HepG2 (cell line): ENCODE data around the gene ZSCAN20. TPM values are rescaled to one million over a fixed set of nuclear protein-coding genes. Genes with fewer than 3 reads are reported as not detected.

Experiments used
- ATAC-seq: fragments of 200-7000 bp; cut with Tn5 transposase; 3 replicates; pipeline ENCODE4 v1.9.1; 2020; ENCODE audit warnings: mild to moderate bottlenecking, moderate library complexity
- BruUV-seq: library from RNA; stranded (reverse); fragments of 400-500 nt; replicated peaks from 2 replicates; lab custom pipeline; 2021; lab: Mats Ljungman, UMichigan
- CTCF ChIA-PET: fragments of 300-600 bp; formaldehyde crosslinking; extraction: SDS; loops from one replicate; lab custom pipeline; 2021; ENCODE audit warnings: low total read pairs, inconsistent platforms, low intra/inter-chr PET ratio; lab: Yijun Ruan, JAX
- POLR2A ChIA-PET: fragments of 350-600 bp; sonication (Branson Sonifier 250); formaldehyde crosslinking; loops from one replicate; lab custom pipeline; 2020; ENCODE audit warnings: antibody characterized with exemption, inconsistent platforms; lab: Yijun Ruan, JAX
- DNase-seq: peaks from one replicate; pipeline ENCODE4 v3.0.0-alpha.2; 2015; ENCODE audit warnings: low spot score
- FAIRE-seq: peaks from 3 replicates; lab custom pipeline; 2011; peaks lifted over from hg19 to GRCh38; lab: Jason Lieb, UNC
- H2AFZ ChIP-seq: one replicate; pipeline ENCODE4 v1.6.1; 2011; ENCODE audit warnings: low read length, inconsistent platforms
- H3K27ac ChIP-seq: fragments of 300-600 bp; 3 replicates; pipeline ENCODE4 v1.8.0; 2011; ENCODE audit warnings: mixed run types, mild to moderate bottlenecking, mixed read lengths, low read length, inconsistent platforms; ENCODE audit not compliant: insufficient read depth; ENCODE audit errors: extremely low read length
- H3K27me3 ChIP-seq, 2 experiments: fragments of 200-600 bp in 1 of 2; 2 replicates in 1 of 2; 3 replicates in 1 of 2; pipeline versions ENCODE4 v1.6.0 to v1.8.0; 2011; ENCODE audit warnings: low read length in 2 of 2, mild to moderate bottlenecking in 2 of 2, moderate library complexity in 2 of 2, inconsistent platforms in 1 of 2; ENCODE audit not compliant: insufficient read depth in 2 of 2, control insufficient read depth in 1 of 2
- H3K36me3 ChIP-seq, 2 experiments: fragments of 200-600 bp in 1 of 2; replicated peaks in 1 of 2; 2 replicates in 1 of 2; 3 replicates in 1 of 2; pipeline versions ENCODE4 v1.5.1 to v1.8.0; 2011; ENCODE audit warnings: low read length in 2 of 2, inconsistent platforms in 1 of 2; ENCODE audit not compliant: insufficient read depth in 2 of 2, control insufficient read depth in 1 of 2
- H3K4me1 ChIP-seq: 2 replicates; pipeline ENCODE4 v1.5.1; 2012; ENCODE audit warnings: low read length, inconsistent platforms; ENCODE audit not compliant: insufficient read depth
- H3K4me2 ChIP-seq: 2 replicates; pipeline ENCODE4 v1.6.0; 2011; ENCODE audit warnings: low read depth, low read length, inconsistent platforms
- H3K4me3 ChIP-seq, 3 experiments: fragments of 200-600 bp in 1 of 3; sonication (generic), shearing (Covaris generic) in 1 of 3; replicated peaks in 1 of 3; 2 replicates each; pipeline ENCODE4 v1.5.1; 2011 to 2016; ENCODE audit warnings: low read length in 3 of 3, inconsistent platforms in 2 of 3, low read depth in 2 of 3, mild to moderate bottlenecking in 2 of 3, control low read depth in 1 of 3, mixed read lengths in 1 of 3; ENCODE audit not compliant: insufficient read depth in 1 of 3
- H3K79me2 ChIP-seq: one replicate; pipeline ENCODE4 v1.6.1; 2011; ENCODE audit warnings: low read length, inconsistent platforms; ENCODE audit not compliant: insufficient read depth
- H3K9ac ChIP-seq: 2 replicates; pipeline ENCODE4 v1.6.0; 2011; ENCODE audit warnings: mild to moderate bottlenecking, low read depth, low read length, inconsistent platforms; ENCODE audit not compliant: insufficient read depth
- H3K9me3 ChIP-seq: 2 replicates; pipeline ENCODE4 v1.5.1; 2012; ENCODE audit warnings: mild to moderate bottlenecking, low read length
- H4K20me1 ChIP-seq: 2 replicates; pipeline ENCODE4 v1.6.0; 2011; ENCODE audit warnings: inconsistent platforms, mild to moderate bottlenecking, low read length, moderate library complexity; ENCODE audit not compliant: insufficient read depth
- ADNP ChIP-seq: sonication (generic); formaldehyde crosslinking; IDR thresholded peaks from 2 replicates; pipeline ENCODE4 v1.4.0; 2020; ENCODE audit warnings: missing genetic modification reagents
- ARID2 ChIP-seq: sonication (generic); formaldehyde crosslinking; IDR thresholded peaks from 2 replicates; pipeline ENCODE4 v1.8.1; 2022; ENCODE audit warnings: mild to moderate bottlenecking, missing genetic modification reagents, borderline replicate concordance
- ASH2L ChIP-seq: fragments of 300-600, 200-600 bp; sonication (generic); IDR thresholded peaks from 2 replicates; pipeline ENCODE4 v1.7.0; 2017; ENCODE audit warnings: low read depth, mild to moderate bottlenecking, moderate library complexity, mixed read lengths, low read length; ENCODE audit not compliant: insufficient read length
- CBFB ChIP-seq: sonication (generic); formaldehyde crosslinking; IDR thresholded peaks from 2 replicates; pipeline ENCODE4 v1.4.0; 2020; ENCODE audit warnings: missing genetic modification reagents
- GTF2F1 ChIP-seq: fragments of 150-350 bp; IDR thresholded peaks from 2 replicates; pipeline ENCODE4 v1.6.1; 2014; ENCODE audit warnings: low read length
- NFATC3 ChIP-seq: sonication (generic); formaldehyde crosslinking; IDR thresholded peaks from 2 replicates; pipeline ENCODE4 v1.5.1; 2020; ENCODE audit warnings: mild to moderate bottlenecking, missing genetic modification reagents
- SYNCRIP ChIP-seq: fragments of 200-400 bp; formaldehyde crosslinking; IDR thresholded peaks from 2 replicates; pipeline ENCODE4 v1.6.1; 2018; ENCODE audit warnings: mild to moderate bottlenecking, low read depth, low read length; ENCODE audit not compliant: insufficient read depth
- TRIM22 ChIP-seq: fragments of 450-650 bp; IDR thresholded peaks from 2 replicates; pipeline ENCODE4 v1.6.1; 2017
- ZFP1 ChIP-seq: IDR thresholded peaks from 2 replicates; pipeline ENCODE4 v1.6.1; 2016
- ZFY ChIP-seq: sonication (generic); formaldehyde crosslinking; IDR thresholded peaks from 2 replicates; pipeline ENCODE4 v1.4.0; 2020; ENCODE audit warnings: missing genetic modification reagents
- ZNF333 ChIP-seq: sonication (generic); formaldehyde crosslinking; IDR thresholded peaks from 2 replicates; pipeline ENCODE4 v1.4.0; 2020; ENCODE audit warnings: mild to moderate bottlenecking, missing genetic modification reagents, borderline replicate concordance
- ZNF619 ChIP-seq: sonication (generic); formaldehyde crosslinking; IDR thresholded peaks from 2 replicates; pipeline ENCODE4 v1.4.0; 2020; ENCODE audit warnings: mild to moderate bottlenecking, missing genetic modification reagents
- WGBS: methylation state at CpG from one replicate; pipeline ENCODE4 v1.1.6; 2017; ENCODE audit warnings: low lambda C conversion rate; 5-methylcytosine and 5-hydroxymethylcytosine counted together
- in situ Hi-C: cut with HindIII; loops from 2 replicates; pipeline ENCODE4 v1.10.0; 2017; ENCODE audit warnings: low pct_unique_long_range_greater_than_20kb; ENCODE audit not compliant: extremely low pct_ligation_motif_present
- intact Hi-C: fragments of 100-400 bp; cut with micrococcal nuclease; formaldehyde crosslinking; loops from one replicate; pipeline ENCODE4 v1.10.0; 2022; ENCODE audit not compliant: unreplicated experiment
- polyA plus RNA-seq, 8 experiments: library from polyadenylated mRNA; depleted of rRNA in 3 of 8; stranded (reverse) in 7 of 8; unstranded in 1 of 8; fragments of >200 nt; fragmentation: Illumina TruSeq in 4 of 8; extraction: Trizol in 4 of 8; gene quantifications; 2 replicates each; pipeline versions ENCODE4 v1.2.1 to v1.2.3, GENCODE V29; 2011 to 2016; ENCODE audit warnings: low read depth in 4 of 8, missing spikeins in 1 of 8, mixed read lengths in 1 of 8; ENCODE audit not compliant: insufficient read depth in 1 of 8
- total RNA-seq, 5 experiments: library from RNA; depleted of rRNA; stranded (reverse); fragments of >200 nt; fragmentation: Illumina TruSeq; extraction: Trizol; gene quantifications; 2 replicates each; pipeline ENCODE4 v1.2.3, GENCODE V29; 2016; ENCODE audit warnings: low read depth in 1 of 5
- TF ChIP-seq, protein P1 (sequence below): sonication (generic); formaldehyde crosslinking; conservative IDR thresholded peaks from 2 replicates; pipeline ENCODE4 v1.8.0; 2022; ENCODE audit warnings: mild to moderate bottlenecking, moderate library complexity, missing genetic modification reagents
- TF ChIP-seq, protein P2 (sequence below): sonication (generic); formaldehyde crosslinking; IDR thresholded peaks from 2 replicates; pipeline ENCODE4 v1.9.0; 2021; ENCODE audit warnings: missing genetic modification reagents, borderline replicate concordance

Gene ZSCAN20
- total and polyA plus RNA-seq, 2 of the 13 experiments (the other 11 are each of a cell fraction or from before 2014, with no cell fraction given), result 1.1 to 2.8 TPM

- H3K27ac ChIP-seq, result no peak overlapping the region
- intact Hi-C loops, result no loop called here
These were observed 9.9 kb upstream of the ZSCAN20 start for GRCh38 chr1:33462405-33463164.

DNA sequence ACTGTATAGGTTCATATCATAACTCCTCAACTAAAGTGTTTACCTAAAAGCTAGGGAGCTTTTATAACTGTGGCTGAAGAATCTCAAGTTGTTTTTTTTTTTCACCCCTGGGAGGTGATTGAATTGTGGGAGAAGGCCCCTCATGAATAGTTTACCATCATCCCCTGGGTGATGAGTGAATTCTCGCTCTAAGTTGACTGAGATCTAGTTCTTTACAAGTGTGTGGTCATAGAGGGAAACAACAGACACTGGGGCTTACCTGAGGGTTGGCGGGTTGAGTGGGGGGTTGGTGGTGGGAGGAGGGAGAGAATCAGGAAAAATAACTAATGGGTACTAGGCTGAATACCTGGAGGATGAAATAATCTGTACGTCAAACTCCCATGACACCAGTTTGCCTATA lies 7.9 kb upstream of the ZSCAN20 start:
- intact Hi-C loops, result no loop called here
- WGBS, result 22% methylated on average over 3 of the region's 3 CpGs
- H3K27ac ChIP-seq, result no peak overlapping the region
- no peak for TF ChIP-seq SYNCRIP
- no peak for TF ChIP-seq GTF2F1
- TF ChIP-seq NFATC3 (CRISPR knock-in tag), result no peak
- TF ChIP-seq ZFY (CRISPR knock-in tag), result no peak
- no peak for TF ChIP-seq ARID2 (CRISPR knock-in tag)
- TF ChIP-seq, protein P1, sequence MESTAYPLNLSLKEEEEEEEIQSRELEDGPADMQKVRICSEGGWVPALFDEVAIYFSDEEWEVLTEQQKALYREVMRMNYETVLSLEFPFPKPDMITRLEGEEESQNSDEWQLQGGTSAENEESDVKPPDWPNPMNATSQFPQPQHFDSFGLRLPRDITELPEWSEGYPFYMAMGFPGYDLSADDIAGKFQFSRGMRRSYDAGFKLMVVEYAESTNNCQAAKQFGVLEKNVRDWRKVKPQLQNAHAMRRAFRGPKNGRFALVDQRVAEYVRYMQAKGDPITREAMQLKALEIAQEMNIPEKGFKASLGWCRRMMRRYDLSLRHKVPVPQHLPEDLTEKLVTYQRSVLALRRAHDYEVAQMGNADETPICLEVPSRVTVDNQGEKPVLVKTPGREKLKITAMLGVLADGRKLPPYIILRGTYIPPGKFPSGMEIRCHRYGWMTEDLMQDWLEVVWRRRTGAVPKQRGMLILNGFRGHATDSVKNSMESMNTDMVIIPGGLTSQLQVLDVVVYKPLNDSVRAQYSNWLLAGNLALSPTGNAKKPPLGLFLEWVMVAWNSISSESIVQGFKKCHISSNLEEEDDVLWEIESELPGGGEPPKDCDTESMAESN (CRISPR knock-in tag), result no peak
- TF ChIP-seq ADNP (CRISPR knock-in tag), result no peak
- TF ChIP-seq, protein P2, sequence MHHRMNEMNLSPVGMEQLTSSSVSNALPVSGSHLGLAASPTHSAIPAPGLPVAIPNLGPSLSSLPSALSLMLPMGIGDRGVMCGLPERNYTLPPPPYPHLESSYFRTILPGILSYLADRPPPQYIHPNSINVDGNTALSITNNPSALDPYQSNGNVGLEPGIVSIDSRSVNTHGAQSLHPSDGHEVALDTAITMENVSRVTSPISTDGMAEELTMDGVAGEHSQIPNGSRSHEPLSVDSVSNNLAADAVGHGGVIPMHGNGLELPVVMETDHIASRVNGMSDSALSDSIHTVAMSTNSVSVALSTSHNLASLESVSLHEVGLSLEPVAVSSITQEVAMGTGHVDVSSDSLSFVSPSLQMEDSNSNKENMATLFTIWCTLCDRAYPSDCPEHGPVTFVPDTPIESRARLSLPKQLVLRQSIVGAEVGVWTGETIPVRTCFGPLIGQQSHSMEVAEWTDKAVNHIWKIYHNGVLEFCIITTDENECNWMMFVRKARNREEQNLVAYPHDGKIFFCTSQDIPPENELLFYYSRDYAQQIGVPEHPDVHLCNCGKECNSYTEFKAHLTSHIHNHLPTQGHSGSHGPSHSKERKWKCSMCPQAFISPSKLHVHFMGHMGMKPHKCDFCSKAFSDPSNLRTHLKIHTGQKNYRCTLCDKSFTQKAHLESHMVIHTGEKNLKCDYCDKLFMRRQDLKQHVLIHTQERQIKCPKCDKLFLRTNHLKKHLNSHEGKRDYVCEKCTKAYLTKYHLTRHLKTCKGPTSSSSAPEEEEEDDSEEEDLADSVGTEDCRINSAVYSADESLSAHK (CRISPR knock-in tag), result no peak
- no peak for TF ChIP-seq TRIM22
- TF ChIP-seq ZNF333 (CRISPR knock-in tag), result no peak
- TF ChIP-seq ZFP1 (CRISPR knock-in tag), result no peak

More at GRCh38 chr1:33462405-33463164, 9.9 kb upstream of the ZSCAN20 start:
- WGBS, result 52% methylated on average over 8 of the region's 8 CpGs
- ChIA-PET POLR2A (no interaction called here), CTCF (no interaction called here)
- in situ Hi-C loops, result loop anchor here (10.0 kb wide), 1 partner anchor 88 kb away; no protein-coding TSS in a partner anchor
- Histone ChIP-seq H3K9me3 (no peaks in the 10 kb centered on the region), H3K4me2 (no peak overlapping the region), H3K4me3 (no peak overlapping the region), H3K4me1 (no peaks in the 10 kb centered on the region), H4K20me1 (no peaks in the 10 kb centered on the region), H3K27me3 (peaks cover 3 to 25% of the 10 kb centered on the region in 2 experiments; a peak in 2 of 5 replicates), H3K79me2 (no peaks in the 10 kb centered on the region), H3K36me3 (no peaks in the 10 kb centered on the region), H2AFZ (no peak overlapping the region), H3K9ac (no peak overlapping the region)
- DNase-seq (no peak), ATAC-seq (no peak), FAIRE-seq (no peak)
- TF ChIP-seq ZNF619, result no peak
- no peak for TF ChIP-seq ASH2L
- TF ChIP-seq CBFB (CRISPR knock-in tag), result no peak
- BruUV-seq, result no TSS peak

More for the DNA sequence above, 7.9 kb upstream of the ZSCAN20 start:
- FAIRE-seq (no peak), DNase-seq (no peak), ATAC-seq (no peak)
- BruUV-seq, result no TSS peak
- no peaks in the 10 kb centered on the region for H3K4me1 ChIP-seq
- H3K79me2 ChIP-seq, result no peaks in the 10 kb centered on the region
- no peak overlapping the region for H3K4me3 ChIP-seq
- H3K36me3 ChIP-seq, result no peaks in the 10 kb centered on the region
- CTCF ChIA-PET, result no interaction called here
- in situ Hi-C loops, result loop anchor here (10.0 kb wide), 1 partner anchor 90 kb away; no protein-coding TSS in a partner anchor
- H3K4me2 ChIP-seq, result no peak overlapping the region
- POLR2A ChIA-PET, result no interaction called here
- H2AFZ ChIP-seq, result no peak overlapping the region
- peaks cover 3 to 23% of the 10 kb centered on the region in 2 experiments; a peak in 2 of 5 replicates for H3K27me3 ChIP-seq
- no peaks in the 10 kb centered on the region for H4K20me1 ChIP-seq
- no peak overlapping the region for H3K9ac ChIP-seq
- H3K9me3 ChIP-seq, result no peaks in the 10 kb centered on the region
